ENCODE data around the gene SSU72.
"Not testable (repeated sequence)": the region's sequence is repeated elsewhere in the genome, so short reads cannot be mapped to it uniquely, and the experiment has no call there.

SSU72 gene

GRCh38 chr1:1540090-1540817, 34.4 kb downstream of the SSU72 start, which contains the start of gene TMEM240:
TMEM240 (minus strand) TSS chr1:1540624; CDS start chr1:1540346, 278 bp downstream.
- peak; percentile 66 for DNase-seq

GRCh38 chr1:1539310-1540089, 35.2 kb downstream of the SSU72 start:
- DNase-seq = no peak

GRCh38 chr1:1538989-1539309, 35.7 kb downstream of the SSU72 start:
- no peak for DNase-seq

GRCh38 chr1:1538334-1538733, 36.3 kb downstream of the SSU72 start:
- DNase-seq = no peak

GRCh38 chr1:1537626-1538250, 36.9 kb downstream of the SSU72 start:
- no peak for DNase-seq

GRCh38 chr1:1536938-1537546, 37.6 kb downstream of the SSU72 start:
- DNase-seq = no peak

- DNase-seq = no peak
Measured at GRCh38 chr1:1536019-1536937, 38.4 kb downstream of the SSU72 start.

GRCh38 chr1:1535201-1536018, 39.3 kb downstream of the SSU72 start:
- no peak for DNase-seq

GRCh38 chr1:1534401-1535154, 40.1 kb downstream of the SSU72 start:
- DNase-seq = no peak

GRCh38 chr1:1533894-1534291, 40.8 kb downstream of the SSU72 start:
- DNase-seq = not testable (repeated sequence)

- not testable (repeated sequence) for DNase-seq
Measured at GRCh38 chr1:1533176-1533893, 41.3 kb downstream of the SSU72 start.

- no peak for DNase-seq
Measured at GRCh38 chr1:1531947-1532346, 42.7 kb downstream of the SSU72 start.

GRCh38 chr1:1529936-1530335, 44.7 kb downstream of the SSU72 start:
- DNase-seq = no peak

- no peak for DNase-seq
Measured at GRCh38 chr1:1529321-1529720, 45.3 kb downstream of the SSU72 start.

- no peak for DNase-seq
Measured at GRCh38 chr1:1528301-1529267, 46.1 kb downstream of the SSU72 start.

- DNase-seq = no peak
Measured at GRCh38 chr1:1527092-1527816, 47.4 kb downstream of the SSU72 start.

- not testable (repeated sequence) for DNase-seq
Measured at GRCh38 chr1:1526476-1526875, 48.2 kb downstream of the SSU72 start.

All from NCI-H2171 (cell line).